Mesenchymal stem cell (in vitro differentiated cells and primary cell): ENCODE measurements around the gene DOCK8.

Experiments
- DNase-seq: peaks from one replicate; pipeline ENCODE4 v3.0.0-alpha.2; 2013
- H2AFZ ChIP-seq: one replicate; pipeline ENCODE4 v1.6.1; 2013; ENCODE audit warnings: low read depth, mild to moderate bottlenecking, control low read depth, inconsistent platforms, low read length, moderate library complexity
- H2AK5ac ChIP-seq: 2 replicates; pipeline ENCODE4 v1.6.1; 2013; ENCODE audit warnings: low read length, moderate library complexity, mild to moderate bottlenecking, inconsistent platforms; ENCODE audit not compliant: severe bottlenecking
- H2BK120ac ChIP-seq: one replicate; pipeline ENCODE4 v1.6.1; 2013; ENCODE audit warnings: low read depth, mild to moderate bottlenecking, inconsistent platforms, low read length, moderate library complexity
- H2BK12ac ChIP-seq, 2 experiments: one replicate each; pipeline ENCODE4 v1.6.1; 2013; ENCODE audit warnings: inconsistent platforms in 2 of 2, low read length in 2 of 2, mild to moderate bottlenecking in 2 of 2, moderate library complexity in 2 of 2, control low read depth in 1 of 2
- H2BK15ac ChIP-seq: one replicate; pipeline ENCODE4 v1.6.1; 2013; ENCODE audit warnings: mild to moderate bottlenecking, low read depth, inconsistent platforms; ENCODE audit not compliant: poor library complexity, severe bottlenecking
- H2BK5ac ChIP-seq: 2 replicates; pipeline ENCODE4 v1.6.1; 2013; ENCODE audit warnings: low read depth, mild to moderate bottlenecking, low read length, control low read depth, inconsistent platforms; ENCODE audit not compliant: poor library complexity, severe bottlenecking
- H3K14ac ChIP-seq, 2 experiments: one replicate each; pipeline ENCODE4 v1.6.1; 2013; ENCODE audit warnings: inconsistent platforms in 2 of 2, low read length in 2 of 2, control low read depth in 1 of 2, mild to moderate bottlenecking in 1 of 2, moderate library complexity in 1 of 2
- H3K18ac ChIP-seq, 2 experiments: one replicate each; pipeline ENCODE4 v1.6.1; 2013; ENCODE audit warnings: inconsistent platforms in 2 of 2, low read length in 2 of 2, control low read depth in 1 of 2, low read depth in 1 of 2, mild to moderate bottlenecking in 1 of 2
- H3K23ac ChIP-seq, 2 experiments: one replicate each; pipeline ENCODE4 v1.6.1; 2013; ENCODE audit warnings: inconsistent platforms in 2 of 2, low read length in 2 of 2, mild to moderate bottlenecking in 2 of 2, moderate library complexity in 2 of 2, control low read depth in 1 of 2
- H3K27ac ChIP-seq: 2 replicates; pipeline ENCODE4 v1.5.1; 2013; ENCODE audit warnings: mild to moderate bottlenecking, moderate library complexity, low read length, control low read depth, inconsistent platforms; ENCODE audit not compliant: poor library complexity, severe bottlenecking
- H3K27me3 ChIP-seq, 2 experiments: 2 replicates each; pipeline versions ENCODE4 v1.6.1 to v1.7.0; 2013; ENCODE audit warnings: low read length in 2 of 2, mild to moderate bottlenecking in 2 of 2, moderate library complexity in 2 of 2, control low read depth in 1 of 2, inconsistent platforms in 1 of 2; ENCODE audit not compliant: control insufficient read depth in 1 of 2, insufficient read depth in 1 of 2
- H3K36me3 ChIP-seq, 2 experiments: 2 replicates each; pipeline versions ENCODE4 v1.6.1 to v1.7.0; 2013; ENCODE audit warnings: low read length in 2 of 2, control low read depth in 1 of 2, inconsistent platforms in 1 of 2, low read depth in 1 of 2, mild to moderate bottlenecking in 1 of 2; ENCODE audit not compliant: insufficient read depth in 2 of 2, control insufficient read depth in 1 of 2
- H3K4ac ChIP-seq, 2 experiments: one replicate each; pipeline ENCODE4 v1.6.1; 2013; ENCODE audit warnings: inconsistent platforms in 2 of 2, low read length in 2 of 2, mild to moderate bottlenecking in 2 of 2, moderate library complexity in 2 of 2, control low read depth in 1 of 2, low read depth in 1 of 2
- H3K4me1 ChIP-seq: 2 replicates; pipeline ENCODE4 v1.6.1; 2013; ENCODE audit warnings: low read depth, low read length, control low read depth; ENCODE audit not compliant: control insufficient read depth, insufficient read depth
- H3K4me2 ChIP-seq: 2 replicates; pipeline ENCODE4 v1.6.1; 2013; ENCODE audit warnings: low read length, mild to moderate bottlenecking, inconsistent platforms; ENCODE audit not compliant: poor library complexity, severe bottlenecking
- H3K4me3 ChIP-seq, 2 experiments: 2 replicates each; pipeline versions ENCODE4 v1.5.1 to v1.7.0; 2013; ENCODE audit warnings: low read length in 2 of 2, mild to moderate bottlenecking in 2 of 2, control low read depth in 1 of 2, low read depth in 1 of 2; ENCODE audit not compliant: insufficient read depth in 1 of 2
- H3K79me1 ChIP-seq: replicated peaks from 2 replicates; pipeline ENCODE4 v1.6.1; 2013; ENCODE audit warnings: mild to moderate bottlenecking, control low read depth, low read length, inconsistent platforms; ENCODE audit not compliant: poor library complexity, severe bottlenecking
- H3K9ac ChIP-seq: 2 replicates; pipeline ENCODE4 v1.7.0; 2013; ENCODE audit warnings: mild to moderate bottlenecking, low read length, moderate library complexity
- H3K9me3 ChIP-seq: 2 replicates; pipeline ENCODE4 v1.7.0; 2013; ENCODE audit warnings: mild to moderate bottlenecking, low read length; ENCODE audit not compliant: control insufficient read depth
- H4K8ac ChIP-seq: one replicate; pipeline ENCODE4 v1.6.1; 2013; ENCODE audit warnings: inconsistent platforms, mild to moderate bottlenecking, low read length, moderate library complexity
- H4K91ac ChIP-seq: one replicate; pipeline ENCODE4 v1.6.1; 2013; ENCODE audit warnings: mild to moderate bottlenecking, low read length, inconsistent platforms
- WGBS: methylation state at CpG from one replicate; pipeline ENCODE4 v1.1.7; 2013; ENCODE audit warnings: mixed read lengths; 5-methylcytosine and 5-hydroxymethylcytosine counted together

DOCK8 gene

GRCh38 chr9:248278-248961, 33.8 kb downstream of the DOCK8 start:
- WGBS, result 78% methylated on average over 2 of the region's 2 CpGs

GRCh38 chr9:249025-249424, 34.4 kb downstream of the DOCK8 start:
- 79% methylated on average over 2 of the region's 3 CpGs for WGBS

More at GRCh38 chr9:248278-248961, 33.8 kb downstream of the DOCK8 start:
- H4K8ac ChIP-seq, result no peak overlapping the region
- H3K27ac ChIP-seq, result no peak overlapping the region
- no peak overlapping the region for H3K18ac ChIP-seq
- H3K4me1 ChIP-seq, result no peaks in the 10 kb centered on the region
- no peak overlapping the region for H4K91ac ChIP-seq
- H3K27me3 ChIP-seq, result no peaks in the 10 kb centered on the region
- no peak overlapping the region for H3K23ac ChIP-seq
- H2BK12ac ChIP-seq, result no peak overlapping the region
- H3K9ac ChIP-seq, result no peak overlapping the region
- H2BK5ac ChIP-seq, result no peak overlapping the region
- no peak overlapping the region for H3K4me3 ChIP-seq
- no peak overlapping the region for H3K14ac ChIP-seq
- no peak for DNase-seq
- H2AFZ ChIP-seq, result no peak overlapping the region
- no peak overlapping the region for H3K4me2 ChIP-seq
- no peak overlapping the region for H2AK5ac ChIP-seq
- no peak overlapping the region for H2BK15ac ChIP-seq
- H2BK120ac ChIP-seq, result no peak overlapping the region
- no peaks in the 10 kb centered on the region for H3K36me3 ChIP-seq
- H3K9me3 ChIP-seq, result no peaks in the 10 kb centered on the region
- H3K4ac ChIP-seq, result no peak overlapping the region
- H3K79me1 ChIP-seq, result no peaks in the 10 kb centered on the region

GRCh38 chr9:250039-250438, 35.4 kb downstream of the DOCK8 start:
- H3K23ac ChIP-seq, result no peak overlapping the region
- H4K8ac ChIP-seq, result no peak overlapping the region
- 68% methylated on average over 1 of the region's 1 CpG for WGBS
- H2AFZ ChIP-seq, result no peak overlapping the region
- no peak overlapping the region for H2BK15ac ChIP-seq
- H3K27ac ChIP-seq, result no peak overlapping the region
- DNase-seq, result no peak
- H2BK12ac ChIP-seq, result no peak overlapping the region
- H3K18ac ChIP-seq, result no peak overlapping the region
- H3K4me1 ChIP-seq, result no peaks in the 10 kb centered on the region
- no peak overlapping the region for H3K4me2 ChIP-seq
- no peaks in the 10 kb centered on the region for H3K36me3 ChIP-seq
- H4K91ac ChIP-seq, result no peak overlapping the region
- H3K4ac ChIP-seq, result no peak overlapping the region
- H2BK120ac ChIP-seq, result no peak overlapping the region
- no peak overlapping the region for H3K4me3 ChIP-seq
- H3K9ac ChIP-seq, result no peak overlapping the region
- H3K79me1 ChIP-seq, result no peaks in the 10 kb centered on the region
- H3K14ac ChIP-seq, result no peak overlapping the region
- H3K9me3 ChIP-seq, result no peaks in the 10 kb centered on the region
- no peaks in the 10 kb centered on the region for H3K27me3 ChIP-seq
- H2BK5ac ChIP-seq, result no peak overlapping the region
- no peak overlapping the region for H2AK5ac ChIP-seq

More at GRCh38 chr9:249025-249424, 34.4 kb downstream of the DOCK8 start:
- Histone ChIP-seq H3K4ac (no peak overlapping the region), H3K79me1 (no peaks in the 10 kb centered on the region), H2BK15ac (no peak overlapping the region), H3K4me3 (no peak overlapping the region), H3K14ac (no peak overlapping the region), H2AK5ac (no peak overlapping the region), H4K91ac (no peak overlapping the region), H4K8ac (no peak overlapping the region), H3K27ac (no peak overlapping the region), H2BK5ac (no peak overlapping the region), H3K4me1 (no peaks in the 10 kb centered on the region), H2AFZ (no peak overlapping the region), H3K36me3 (no peaks in the 10 kb centered on the region), H3K9ac (no peak overlapping the region), H2BK12ac (no peak overlapping the region), H3K4me2 (no peak overlapping the region), H3K23ac (no peak overlapping the region), H3K27me3 (no peaks in the 10 kb centered on the region), H3K18ac (no peak overlapping the region), H3K9me3 (no peaks in the 10 kb centered on the region), H2BK120ac (no peak overlapping the region)
- DNase-seq, result no peak

GRCh38 chr9:250625-251024, 36.0 kb downstream of the DOCK8 start:
- H3K9me3 ChIP-seq, result no peaks in the 10 kb centered on the region
- H3K14ac ChIP-seq, result no peak overlapping the region
- no peaks in the 10 kb centered on the region for H3K79me1 ChIP-seq
- no peak overlapping the region for H3K18ac ChIP-seq
- no peak overlapping the region for H3K4ac ChIP-seq
- WGBS, result 42% methylated on average over 5 of the region's 5 CpGs
- H2AFZ ChIP-seq, result no peak overlapping the region
- no peak overlapping the region for H3K9ac ChIP-seq
- H2BK120ac ChIP-seq, result no peak overlapping the region
- H4K8ac ChIP-seq, result no peak overlapping the region
- no peak overlapping the region for H3K23ac ChIP-seq
- H3K4me3 ChIP-seq, result no peak overlapping the region
- H3K27me3 ChIP-seq, result no peaks in the 10 kb centered on the region
- no peak overlapping the region for H2AK5ac ChIP-seq
- no peak overlapping the region for H2BK5ac ChIP-seq
- no peak overlapping the region for H3K4me2 ChIP-seq
- H3K27ac ChIP-seq, result no peak overlapping the region
- H3K36me3 ChIP-seq, result no peaks in the 10 kb centered on the region
- no peak overlapping the region for H2BK12ac ChIP-seq
- H3K4me1 ChIP-seq, result no peaks in the 10 kb centered on the region
- H2BK15ac ChIP-seq, result no peak overlapping the region
- DNase-seq, result no peak
- no peak overlapping the region for H4K91ac ChIP-seq
